ENCODE results near the gene URAD.

Gene URAD

GRCh38 chr13:27997904-27998522, 9.5 kb upstream of the URAD start:
- DNase-seq = peak; percentile 15

- DNase-seq = no peak
Observed at GRCh38 chr13:27991881-27992280, 3.4 kb upstream of the URAD start.

- DNase-seq = no peak
Observed at GRCh38 chr13:27985600-27985999, 2.9 kb downstream of the URAD start.

GRCh38 chr13:27982361-27982760, 6.1 kb downstream of the URAD start:
- no peak for DNase-seq

GRCh38 chr13:27981006-27981708, 7.3 kb downstream of the URAD start:
- no peak for DNase-seq

DNA sequence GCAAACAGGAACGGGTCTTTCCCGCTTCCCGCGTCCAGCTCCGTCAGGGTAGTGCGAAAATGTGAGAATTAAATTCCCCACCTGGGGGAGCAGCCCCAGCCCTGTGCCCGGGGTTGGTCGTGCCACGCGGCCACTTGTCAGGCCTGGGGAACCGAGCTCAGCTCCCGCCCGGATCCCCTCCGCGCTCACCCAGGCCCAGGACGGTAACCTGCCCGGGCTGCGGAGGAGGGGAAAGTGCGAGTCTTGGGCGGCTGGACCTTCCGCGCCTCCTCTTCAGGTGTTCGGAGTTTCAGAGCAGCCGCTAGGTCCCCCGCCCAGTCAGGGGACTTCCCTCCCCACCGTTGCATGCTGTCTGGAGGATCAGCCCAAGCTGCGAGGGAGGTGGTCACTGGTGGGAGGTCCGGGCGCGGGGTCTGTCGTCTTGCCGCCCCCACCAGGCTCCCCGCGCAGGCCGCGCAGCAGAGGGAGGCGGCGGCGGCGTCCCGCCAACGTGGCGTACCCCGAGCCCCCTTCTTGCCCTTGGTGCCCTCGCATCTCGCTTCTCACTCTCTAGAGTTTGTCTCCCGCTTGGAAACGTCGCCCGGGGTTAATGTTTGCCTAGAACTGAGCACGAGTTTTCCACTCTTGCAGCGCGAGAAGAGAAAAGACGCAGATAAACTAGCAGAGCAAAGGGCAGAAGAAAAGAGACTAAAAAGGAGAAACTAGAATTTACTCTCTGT, 8.1 kb downstream of the URAD start:
- no peak for DNase-seq

- DNase-seq = no peak
Observed at GRCh38 chr13:27979765-27980279, 8.7 kb downstream of the URAD start.

GRCh38 chr13:27979001-27979643, 9.4 kb downstream of the URAD start:
- DNase-seq = no peak

- no peak for DNase-seq
Observed at GRCh38 chr13:27978301-27978968, 10.1 kb downstream of the URAD start.

DNA sequence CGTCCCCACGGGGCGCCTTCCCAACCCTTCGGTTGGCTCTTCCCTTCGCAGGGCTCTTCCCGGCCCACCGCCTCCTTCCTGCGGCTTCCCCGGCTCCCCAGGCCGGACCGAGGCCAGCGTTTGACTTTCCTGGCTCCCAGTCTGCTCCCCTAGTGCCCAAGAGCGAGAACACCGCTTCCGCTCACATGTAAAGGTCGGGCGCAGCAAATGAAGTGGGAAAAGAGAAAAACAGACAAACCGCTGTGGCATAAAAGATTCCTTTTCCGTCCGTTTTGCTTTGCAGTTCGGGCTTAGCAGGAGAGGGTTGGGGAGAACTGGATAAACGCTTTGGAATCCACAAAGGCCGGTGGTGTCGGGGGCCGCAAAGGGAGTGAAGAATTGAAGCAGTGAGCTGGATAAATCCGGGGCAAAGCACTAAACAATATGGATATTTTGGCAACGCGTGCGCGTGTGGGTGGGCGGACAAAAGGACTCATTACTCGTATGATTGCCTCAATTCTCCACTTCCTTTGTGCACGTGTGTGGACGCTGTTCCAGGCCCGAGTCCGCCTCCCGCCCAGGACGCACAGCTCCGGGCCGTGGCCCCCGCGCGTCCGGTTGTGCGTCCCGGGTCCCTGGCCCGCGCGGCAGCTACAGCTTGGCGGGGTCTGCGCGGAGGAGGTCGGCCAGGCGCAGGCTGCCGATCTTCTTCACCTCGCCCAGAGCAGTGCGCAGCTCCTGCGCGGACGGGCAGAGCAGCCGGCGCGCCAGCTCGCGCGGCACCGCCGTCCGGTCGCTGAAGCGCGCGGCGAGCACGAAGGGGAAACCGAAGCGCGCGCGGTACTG, 10.8 kb downstream of the URAD start:
- DNase-seq = no peak

DNA sequence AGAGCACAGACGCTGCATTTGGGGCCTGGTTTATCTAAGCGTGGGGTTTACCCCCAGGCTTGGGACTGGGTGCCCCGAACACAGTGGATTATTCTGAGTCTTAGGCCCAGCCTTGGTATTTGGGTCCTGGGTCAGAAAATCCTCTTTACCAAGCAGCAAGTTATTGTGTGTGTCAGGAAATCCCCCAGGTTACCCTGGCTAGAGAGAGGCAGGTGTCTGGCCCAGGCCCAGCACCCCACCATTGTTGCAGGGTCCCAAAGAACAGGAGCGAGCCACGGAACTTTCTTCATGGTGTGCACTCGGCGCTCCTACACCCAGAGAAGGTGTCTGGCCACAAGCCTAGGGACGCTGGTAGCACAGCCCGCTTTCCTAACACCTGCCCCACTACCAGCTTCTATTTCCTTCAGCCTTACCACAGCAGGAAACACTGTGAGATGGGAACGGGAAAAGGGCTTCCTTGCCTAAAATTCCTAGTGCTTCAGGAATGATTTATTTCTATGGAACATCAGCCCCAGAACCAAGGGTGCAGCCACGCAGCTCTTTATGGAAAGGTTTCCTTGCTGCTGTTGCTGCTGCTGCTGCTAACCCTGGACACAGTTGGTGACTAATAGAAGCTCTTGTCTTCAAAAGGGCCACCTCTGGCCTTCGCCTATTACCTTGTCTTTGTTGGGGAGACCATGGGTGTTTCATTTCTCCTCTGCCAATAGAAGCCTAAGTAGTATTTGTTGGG, 12.0 kb downstream of the URAD start:
- DNase-seq = no peak

DNA sequence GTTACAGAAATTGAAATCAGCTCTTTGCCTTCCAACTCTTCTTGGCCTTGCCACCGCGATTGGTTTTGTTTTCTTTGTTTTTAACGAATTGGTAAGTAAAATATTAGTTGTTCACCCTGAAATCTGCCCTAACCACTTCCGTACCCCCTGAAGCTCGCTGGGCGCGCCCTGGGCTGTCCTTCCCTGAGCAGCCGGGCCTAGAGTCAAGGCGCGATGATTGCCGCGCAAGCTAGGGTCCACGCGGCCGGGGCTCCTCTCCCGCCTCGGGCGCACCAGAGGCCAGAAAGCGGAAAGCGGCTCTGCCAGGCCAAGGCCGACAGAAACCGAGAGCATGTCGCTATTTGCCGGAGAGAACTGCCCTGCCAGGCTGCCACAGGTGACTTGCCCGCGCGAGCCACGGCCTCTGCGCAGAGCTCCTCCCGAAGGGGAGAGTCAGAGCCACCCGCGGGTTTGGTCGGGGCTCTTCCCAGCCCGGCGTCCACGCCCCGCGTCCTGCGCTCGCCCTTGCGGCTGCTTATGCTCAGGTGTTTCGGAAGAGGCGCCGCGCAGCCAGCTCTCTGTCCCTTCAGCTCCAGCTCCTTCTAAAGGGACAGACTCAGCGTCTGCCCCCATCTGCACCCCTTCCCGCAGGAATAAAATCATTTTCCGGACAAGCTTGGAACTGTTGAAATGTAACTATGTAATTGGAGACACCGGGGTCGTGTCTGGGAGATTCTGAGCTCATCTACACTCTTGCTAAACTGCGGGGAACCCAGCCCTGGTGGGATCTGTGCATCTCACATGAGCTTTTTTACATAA, 12.7 kb downstream of the URAD start:
- no peak for DNase-seq

- no peak for DNase-seq
Observed at GRCh38 chr13:27973961-27974662, 14.4 kb downstream of the URAD start.

- DNase-seq = no peak
Observed at GRCh38 chr13:27973291-27973690, 15.2 kb downstream of the URAD start.

GRCh38 chr13:27972478-27972820, 16.0 kb downstream of the URAD start:
- DNase-seq = no peak

DNA sequence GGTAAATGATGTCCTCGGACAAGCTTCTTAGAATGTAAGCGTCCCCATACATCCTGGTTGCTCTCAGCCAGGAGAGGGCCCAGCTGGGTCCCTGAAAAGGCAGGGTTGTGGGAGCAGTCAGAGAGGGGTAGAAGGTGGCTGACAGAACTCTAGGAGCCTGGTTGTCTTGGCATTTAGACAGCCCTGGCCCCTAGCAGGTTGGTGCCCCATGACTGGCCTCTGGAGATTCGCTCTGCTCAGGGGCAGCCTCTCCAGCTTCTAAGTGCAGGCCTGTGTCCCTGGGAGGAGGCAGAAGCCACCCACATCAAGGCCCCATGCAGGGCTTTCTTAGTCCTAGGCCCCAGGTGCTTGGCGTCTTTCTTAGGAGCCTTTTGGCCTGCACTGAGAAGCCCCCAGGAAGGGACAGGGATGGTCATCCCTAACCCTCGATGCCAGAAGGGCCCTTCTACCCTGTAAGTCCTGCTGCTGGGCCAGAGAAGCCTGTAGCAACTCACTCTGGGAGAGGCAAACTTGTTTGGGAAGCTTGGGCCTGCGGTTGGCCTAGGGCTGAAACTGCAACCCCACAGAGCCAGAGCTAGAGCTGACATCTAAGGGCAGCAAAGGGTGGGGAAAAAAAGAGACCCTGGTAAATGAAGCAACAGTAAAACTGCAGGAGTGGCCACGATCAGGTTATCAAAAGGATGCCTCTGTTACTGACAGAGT, 16.6 kb downstream of the URAD start:
- DNase-seq = no peak

DNA sequence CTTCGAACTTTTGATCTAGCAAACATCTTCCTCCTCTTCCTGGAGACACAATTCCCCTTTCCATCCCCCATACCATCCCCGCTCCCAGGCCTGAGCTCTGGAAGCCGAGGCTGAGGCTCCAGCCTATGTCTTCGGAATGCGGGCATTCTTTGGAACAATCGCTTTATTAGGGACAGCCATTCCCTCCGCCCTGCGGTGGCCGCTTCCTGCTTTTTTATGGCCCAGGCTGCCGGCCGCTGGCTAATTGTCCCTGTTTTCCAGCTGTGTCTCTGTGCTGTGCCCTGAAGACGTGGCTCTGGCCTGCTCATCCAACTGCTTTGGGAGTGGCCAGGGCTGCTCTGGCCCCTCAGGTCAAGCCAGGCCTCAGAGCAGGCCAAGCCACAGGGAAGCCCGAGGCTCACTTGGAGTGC, 17.3 kb downstream of the URAD start:
- DNase-seq = no peak

DNA sequence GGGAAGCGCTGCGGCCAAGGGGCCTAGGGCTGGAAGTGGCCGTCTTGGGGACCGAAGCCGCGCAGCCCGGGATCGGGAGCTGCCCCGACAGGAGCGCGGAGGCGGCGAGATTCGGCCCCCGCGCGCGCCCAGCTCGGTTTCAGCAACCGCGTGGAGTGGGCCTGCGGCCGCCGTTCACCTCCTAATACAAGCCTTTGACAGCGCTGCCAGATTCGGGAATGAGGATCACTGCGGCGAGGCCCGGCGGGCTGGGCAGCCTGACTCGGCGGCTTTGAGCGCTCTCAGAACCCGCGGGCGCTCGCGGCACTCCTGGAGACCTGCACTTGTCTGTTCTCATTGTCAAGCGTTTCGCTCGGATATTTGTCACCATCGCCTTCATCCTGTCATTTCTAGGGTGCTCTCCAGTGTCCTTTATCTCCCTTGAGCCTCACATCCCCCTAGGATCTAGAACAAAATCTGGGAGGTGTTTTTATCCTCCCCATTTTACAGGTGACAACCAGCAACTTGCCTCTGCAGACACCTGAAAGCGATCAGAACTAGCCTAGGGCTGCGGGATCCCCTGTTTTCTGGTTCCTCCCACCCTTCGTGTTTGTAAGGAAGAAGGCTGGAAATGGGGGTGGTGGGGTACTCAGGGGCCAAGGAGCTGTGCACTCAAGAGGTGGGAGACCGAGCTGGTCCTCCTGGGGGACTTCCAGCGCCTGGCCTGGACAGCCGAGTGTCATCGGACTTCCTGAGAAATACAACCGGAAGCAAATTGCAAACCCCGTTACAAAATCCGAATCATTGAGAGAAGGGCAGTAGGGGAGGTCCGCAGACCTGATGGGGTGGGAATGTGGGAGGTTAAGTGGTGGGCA, 17.9 kb downstream of the URAD start:
- no peak for DNase-seq
